ENCODE results near the gene PNN.
"Not testable (repeated sequence)": the region's sequence is repeated elsewhere in the genome, so short reads cannot be mapped to it uniquely, and the experiment has no call there.

Gene PNN

DNA sequence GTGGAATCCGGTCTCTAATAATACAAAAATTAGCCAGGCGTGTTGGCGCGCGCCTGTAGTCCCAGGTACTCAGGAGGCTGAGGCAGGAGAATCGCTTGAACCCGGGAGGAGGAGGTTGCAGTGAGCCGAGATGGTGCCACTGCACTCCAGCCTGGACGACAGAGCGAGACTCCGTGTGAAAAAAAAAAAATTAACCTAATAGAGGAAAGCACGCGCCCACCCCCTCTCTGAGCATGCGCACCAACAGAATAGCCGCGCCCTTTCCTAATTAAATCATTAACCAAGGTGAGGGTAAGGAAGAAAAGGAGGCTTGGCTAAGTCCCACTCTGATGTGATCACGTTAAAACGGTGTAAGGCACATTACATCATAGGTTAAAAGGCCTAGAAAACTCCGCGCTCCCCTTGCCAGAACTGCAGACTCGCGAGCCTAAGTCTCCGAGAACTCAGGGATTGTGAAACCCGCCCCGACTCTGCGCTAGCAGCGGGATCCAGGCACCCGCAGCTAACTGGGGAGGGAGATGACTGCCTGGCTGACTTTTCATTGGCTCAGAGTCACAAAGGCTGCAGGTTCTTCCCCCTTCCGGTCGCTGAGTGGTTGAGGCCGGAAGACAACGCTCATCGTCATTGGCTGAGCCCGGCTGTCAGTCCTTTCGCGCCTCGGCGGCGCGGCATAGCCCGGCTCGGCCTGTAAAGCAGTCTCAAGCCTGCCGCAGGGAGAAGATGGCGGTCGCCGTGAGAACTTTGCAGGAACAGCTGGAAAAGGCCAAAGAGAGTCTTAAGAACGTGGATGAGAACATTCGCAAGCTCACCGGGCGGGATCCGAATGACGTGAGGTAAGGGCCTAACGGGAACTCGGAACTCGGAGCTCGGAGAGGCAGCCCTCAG lies at the start of gene PNN:
Gene PNN, plus strand, starts transcription at position 695 of the 885 bp plus-strand sequence. Its CDS starts 26 bp downstream, at position 721.
- peak; percentile 99 for DNase-seq

DNA sequence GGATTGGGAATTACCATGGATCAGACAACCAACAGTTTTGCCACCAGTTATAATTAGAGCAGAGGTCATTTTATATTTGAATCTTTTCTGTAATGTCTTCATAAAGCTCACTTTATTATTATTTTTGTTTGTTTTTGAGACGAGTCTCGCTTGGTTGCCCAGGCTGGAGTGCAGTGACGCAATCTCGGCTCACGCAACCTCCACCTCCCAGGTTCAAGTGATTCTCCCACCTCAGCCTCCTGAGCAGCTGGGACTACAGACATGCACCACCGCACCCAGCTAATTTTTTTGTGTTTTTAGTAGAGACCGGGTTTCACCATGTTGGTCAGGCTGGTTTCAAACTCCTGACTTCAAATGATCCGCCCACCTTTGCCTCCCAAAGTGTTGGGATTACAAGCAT lies 37.2 kb upstream of the PNN start:
- not testable (repeated sequence) for DNase-seq

DNA sequence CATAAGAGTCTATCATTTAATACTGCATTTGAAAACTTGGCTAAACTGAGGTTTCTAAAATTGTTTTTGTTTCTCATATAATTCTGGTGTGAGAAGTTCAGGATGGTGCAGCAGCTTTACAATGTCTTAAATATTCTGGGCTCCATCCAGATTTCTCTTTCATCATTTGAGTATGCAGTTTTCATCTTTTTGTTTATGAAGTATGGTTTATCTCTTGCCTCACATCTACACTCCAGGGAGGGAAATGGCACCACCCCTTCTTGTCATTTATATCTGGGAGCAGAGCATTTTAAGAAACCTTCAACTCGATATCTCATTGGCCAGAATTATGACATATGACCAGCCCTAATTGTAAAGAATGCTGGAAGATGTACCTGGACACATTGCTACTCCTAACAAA lies 36.6 kb upstream of the PNN start:
- no peak for DNase-seq

DNA sequence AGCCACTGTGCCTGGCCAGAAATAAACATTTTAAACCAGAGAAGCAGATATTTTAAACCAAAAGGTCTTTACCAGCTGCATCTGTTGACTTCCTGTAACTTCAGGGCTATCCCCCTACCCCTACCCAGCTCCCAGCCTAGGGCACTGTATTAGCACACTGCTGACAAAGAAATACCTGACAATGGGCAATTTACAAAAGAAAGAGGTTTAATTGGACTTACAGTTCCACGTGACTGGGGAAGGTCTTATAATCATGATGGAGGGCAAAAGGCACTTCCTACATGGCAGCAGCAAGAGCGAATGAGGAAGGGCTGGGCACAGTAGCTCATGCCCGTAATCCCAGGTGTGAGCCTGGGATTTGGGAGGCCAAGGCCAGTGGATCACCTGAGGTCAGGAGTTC lies 34.9 kb upstream of the PNN start:
- no peak for DNase-seq

DNA sequence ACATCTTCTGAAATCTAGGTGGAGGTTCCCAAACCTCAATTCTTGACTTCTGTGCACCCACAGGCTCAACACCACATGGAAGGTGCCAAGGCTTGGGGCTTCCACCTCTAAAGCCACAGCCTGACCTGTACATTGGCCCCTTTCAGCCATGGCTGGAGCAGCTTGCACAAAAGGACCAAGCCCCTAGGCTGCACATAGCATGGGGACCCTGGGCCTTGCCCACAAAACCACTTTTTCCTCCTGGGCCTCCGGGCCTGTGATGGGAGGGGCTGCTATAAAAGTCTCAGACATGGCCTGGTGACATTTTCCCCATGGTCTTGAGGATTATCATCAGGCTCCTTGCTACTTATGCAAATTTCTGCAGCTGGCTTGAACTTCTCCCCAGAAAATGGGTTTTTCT lies 33.4 kb upstream of the PNN start:
- DNase-seq: not testable (repeated sequence)

DNA sequence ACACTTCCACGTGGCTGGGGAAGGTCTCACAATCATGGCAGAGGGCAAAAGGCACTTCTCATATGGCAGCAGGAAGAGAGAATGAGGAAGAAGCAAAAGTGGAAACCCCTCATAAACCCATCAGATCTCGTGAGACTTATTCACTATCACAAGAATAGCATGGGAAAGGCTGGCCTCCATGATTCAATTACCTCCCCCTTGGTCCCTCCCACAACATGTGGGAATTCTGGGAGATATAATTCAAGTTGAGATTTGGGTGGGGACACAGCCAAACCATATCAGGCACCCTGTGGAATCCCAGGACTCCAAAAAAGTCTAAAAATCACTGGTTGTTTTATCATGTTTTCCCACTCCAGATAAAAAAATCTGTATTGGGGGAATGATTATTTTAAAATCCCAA lies 31.8 kb upstream of the PNN start:
- DNase-seq: not testable (repeated sequence)

DNA sequence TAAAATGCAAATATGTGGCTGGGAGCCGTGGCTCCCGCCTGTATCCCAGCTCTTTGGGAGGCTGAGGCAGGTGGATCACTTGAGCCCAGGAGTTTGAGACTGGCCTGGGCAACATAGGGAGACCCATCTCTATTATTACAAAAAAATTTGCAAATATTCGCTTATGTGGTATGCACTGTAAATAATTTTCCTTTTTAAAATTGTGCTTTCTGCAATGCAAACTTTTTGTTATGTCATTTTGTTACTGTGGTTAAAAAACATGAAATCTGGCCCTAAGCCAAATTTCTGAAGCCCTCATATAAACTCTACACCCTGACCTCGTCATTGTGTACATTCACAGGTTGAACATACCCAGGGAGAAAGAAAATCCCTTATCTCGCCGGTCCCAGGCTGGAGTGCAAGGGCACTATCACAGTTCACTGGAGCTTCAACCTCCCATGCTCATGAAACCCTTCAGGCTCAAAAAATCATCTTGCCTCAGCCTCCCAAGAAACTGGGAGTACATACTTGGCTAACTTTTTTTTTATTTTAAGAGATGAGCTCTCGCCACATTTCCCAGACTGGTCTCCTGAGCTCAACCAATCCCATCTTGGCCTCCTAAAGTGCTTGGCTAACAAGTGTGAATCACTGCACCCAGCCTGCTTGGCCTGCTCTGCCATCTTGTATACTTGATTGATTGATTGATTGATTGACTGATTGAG lies 29.6 kb upstream of the PNN start:
- no peak for DNase-seq

DNA sequence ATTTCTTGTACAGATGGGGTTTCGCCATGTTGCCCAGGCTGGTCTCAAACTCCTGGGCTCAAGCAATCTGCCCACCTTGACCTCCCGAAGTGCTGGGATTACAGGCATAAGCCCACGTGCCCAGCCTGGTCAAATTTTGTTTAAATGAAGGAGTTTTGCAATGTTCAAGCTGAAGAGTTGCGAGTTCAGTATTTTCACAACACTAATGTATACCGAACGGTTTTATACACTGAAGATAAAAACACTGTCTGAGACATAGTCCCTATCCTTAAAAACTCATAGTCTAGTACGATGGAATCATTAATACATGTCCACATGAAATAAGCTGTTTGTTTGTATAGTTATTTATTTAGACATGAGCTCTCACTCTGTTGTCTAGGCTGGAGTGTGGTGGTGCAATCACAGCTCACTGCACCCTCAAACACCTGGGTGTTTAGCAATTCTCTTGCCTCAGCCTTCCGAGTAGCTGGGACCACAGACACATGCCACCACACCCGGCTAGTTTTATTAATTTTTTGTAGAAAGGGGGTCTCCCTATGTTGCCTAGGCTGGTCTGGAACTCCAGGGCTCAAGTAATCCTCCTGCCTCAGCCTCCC lies 20.4 kb upstream of the PNN start:
- no peak for DNase-seq

DNA sequence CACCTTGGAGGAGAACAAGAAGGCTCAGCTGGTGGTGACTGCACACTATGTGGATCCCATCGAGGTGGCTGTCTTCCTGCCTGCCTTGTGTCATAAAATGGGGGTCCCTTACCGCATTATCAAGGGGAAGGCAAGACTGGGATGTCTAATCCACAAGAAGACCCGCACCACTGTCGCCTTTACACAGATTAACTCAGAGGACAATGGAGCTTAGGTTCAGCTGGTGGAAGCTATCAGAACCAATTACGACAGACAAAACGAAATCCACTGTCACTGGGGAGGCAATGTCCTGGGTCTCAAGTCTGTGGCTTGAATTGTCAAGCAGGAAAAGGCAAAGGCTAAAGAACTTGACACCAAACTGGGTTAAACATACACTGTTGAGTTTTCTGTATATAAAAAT lies 17.6 kb upstream of the PNN start:
- no peak for DNase-seq

DNA sequence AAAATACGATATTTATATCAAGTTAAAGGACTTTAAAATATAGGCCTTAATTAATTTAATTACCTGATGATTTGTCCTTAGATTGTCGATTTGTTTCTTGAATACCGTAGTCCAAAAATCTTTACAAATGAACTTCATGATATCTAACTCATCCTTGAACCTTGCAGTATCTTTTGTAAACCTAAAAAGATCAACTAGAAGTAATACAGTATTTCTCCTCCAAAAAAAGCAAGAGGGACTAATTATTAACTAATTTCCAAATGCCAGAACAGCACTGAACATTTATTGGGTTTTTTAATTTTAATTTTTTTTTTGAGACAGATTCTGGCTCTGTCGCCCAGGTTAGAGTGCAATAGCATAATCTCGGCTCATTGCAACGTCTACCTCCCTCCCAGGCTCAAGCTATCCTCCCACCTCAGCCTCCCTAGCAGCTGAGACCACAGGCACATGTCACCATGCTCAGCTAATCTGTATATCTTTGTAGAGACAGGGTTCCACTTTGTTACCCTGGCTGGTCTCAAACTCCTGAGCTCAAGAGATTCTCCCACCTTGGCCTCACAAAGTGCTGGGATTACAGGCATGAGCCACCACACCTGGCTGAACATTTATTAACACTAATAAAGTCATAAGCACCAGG lies 16.7 kb upstream of the PNN start:
- DNase-seq: no peak

DNA sequence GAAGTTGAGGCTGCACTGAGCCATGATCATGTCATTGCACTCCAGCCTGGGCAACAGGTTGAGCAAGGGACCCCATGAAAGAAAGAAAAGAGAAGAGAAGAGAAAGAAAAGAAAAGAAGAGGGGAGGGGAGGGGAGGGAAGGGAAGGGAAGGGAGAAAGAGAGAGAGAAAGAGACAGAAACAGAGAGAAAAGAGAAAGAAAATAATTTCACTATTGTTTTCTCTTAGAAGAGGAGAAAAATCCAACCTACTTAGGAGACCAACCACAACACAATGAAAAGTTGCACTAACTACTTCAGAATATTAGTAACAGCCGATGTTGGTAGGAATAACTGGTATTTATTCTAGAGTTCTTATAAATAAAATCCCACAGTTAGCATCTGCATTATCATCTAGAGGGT lies 14.6 kb upstream of the PNN start:
- no peak for DNase-seq

DNA sequence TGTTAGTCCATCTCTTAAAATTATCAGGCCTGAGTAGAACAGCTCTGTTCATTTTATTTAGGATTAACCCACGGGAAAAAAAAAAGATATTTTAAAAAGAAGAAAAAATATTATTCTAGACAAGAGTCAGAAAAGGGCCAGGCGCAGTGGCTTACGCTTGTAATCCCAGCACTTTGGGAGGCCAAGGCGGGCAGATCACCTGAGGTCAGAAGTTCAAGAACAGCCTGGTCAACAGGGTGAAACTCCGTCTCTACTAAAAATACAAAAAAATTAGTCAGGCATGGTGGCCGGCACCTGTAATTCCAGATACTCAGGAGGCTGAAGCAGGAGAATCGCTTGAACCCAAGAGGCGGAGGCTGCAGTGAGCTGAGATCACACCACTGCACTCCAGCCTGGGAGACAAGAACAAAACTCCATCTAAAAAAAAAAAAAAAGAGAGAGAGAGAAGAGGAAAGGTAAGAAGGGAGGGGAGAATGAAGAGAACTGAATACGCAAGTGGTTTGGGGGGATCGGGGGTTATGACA lies 7.2 kb upstream of the PNN start:
- DNase-seq: not testable (repeated sequence)

DNA sequence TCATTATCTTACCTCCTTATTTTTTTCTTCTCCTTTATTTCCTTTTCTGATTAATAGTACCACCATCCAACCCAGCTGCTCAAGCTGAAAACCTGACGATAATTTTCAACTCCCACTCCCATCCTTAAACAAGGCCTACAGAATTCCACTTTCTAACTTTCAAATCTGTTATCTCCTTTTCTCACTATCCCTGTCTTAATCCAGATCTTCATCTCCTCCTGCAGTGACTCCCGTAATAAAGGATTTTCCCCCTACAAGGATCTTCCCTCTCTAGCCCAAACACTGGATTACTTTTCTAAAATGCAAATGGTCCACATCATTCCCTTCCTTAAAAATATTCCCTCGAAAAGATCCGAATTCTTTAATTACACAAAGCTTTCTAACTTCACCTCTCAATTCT lies 6.5 kb upstream of the PNN start:
- no peak for DNase-seq

DNA sequence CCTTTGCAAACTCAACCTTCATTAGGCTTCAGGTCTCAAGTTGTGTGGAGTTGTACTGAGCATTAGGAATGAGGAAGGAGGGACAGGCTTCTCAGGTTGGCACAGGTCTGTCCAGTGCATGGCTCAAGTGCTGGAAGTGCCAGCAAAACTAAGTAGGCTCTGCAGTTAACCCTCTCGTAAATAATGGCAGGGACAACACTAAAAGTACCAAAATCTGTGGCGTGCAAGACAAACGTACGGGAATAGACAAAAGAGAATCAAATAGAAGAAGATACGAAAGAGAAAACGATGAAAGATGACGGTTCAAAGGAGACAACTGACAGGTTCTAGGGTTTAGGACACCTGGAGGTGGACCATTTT lies 5.5 kb upstream of the PNN start:
- no peak for DNase-seq

DNA sequence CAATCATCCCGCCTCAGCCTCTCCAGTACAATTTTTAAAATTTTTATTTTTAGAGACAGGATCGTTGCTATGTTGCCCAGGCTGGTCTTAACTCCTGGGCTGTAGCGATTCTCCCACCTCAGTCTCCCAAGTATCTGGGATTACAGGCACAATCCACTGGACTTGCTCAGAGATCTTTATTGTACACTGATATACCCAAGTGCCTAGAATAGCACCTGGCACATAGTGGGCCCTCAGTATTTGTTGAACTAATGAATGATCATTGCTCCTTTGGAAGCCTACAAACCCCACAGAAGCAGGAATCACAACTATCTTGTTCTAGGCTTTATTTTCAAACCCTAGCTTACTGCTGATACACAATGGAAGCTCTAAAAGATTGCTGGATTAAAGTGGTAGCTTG lies 1.9 kb upstream of the PNN start:
- no peak for DNase-seq

DNA sequence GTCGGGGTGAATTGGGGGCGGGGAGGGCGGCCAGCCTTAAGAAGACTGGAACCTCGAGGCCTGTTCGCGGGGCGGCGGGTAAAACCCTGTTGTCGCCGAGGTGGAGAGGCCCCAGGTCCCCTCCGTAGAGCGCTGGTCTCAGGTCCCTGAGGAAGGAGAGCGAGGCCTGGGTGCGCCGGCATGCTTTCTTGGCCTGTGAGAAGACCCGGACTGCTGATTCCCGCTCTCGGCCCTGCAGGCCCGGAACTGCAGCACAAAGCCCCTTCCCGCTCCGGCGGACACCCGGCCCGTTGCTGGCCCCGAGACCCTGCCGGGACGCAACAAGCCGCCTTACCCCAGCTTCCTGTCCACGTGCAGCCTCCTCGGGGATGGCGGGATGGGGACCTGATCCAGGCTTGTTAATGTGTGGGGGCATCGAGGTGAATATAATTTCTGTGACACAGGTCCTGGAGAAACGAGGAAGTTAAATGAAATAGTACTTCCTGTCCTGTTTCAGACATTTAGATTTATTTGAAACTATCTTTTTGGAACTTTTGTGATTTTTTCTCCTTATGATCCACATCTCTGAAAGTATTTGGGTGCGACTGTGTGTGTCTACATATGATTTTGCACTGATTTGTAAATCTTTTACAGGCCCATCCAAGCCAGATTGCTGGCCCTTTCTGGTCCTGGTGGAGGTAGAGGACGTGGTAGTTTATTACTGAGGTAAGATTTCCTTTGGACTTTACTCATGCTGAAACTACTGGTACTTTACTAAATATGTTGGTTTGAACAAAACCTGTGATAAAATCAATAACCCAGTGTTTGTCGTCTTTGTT lies 600 bp downstream of the PNN start:
- peak; percentile 23 for DNase-seq

DNA sequence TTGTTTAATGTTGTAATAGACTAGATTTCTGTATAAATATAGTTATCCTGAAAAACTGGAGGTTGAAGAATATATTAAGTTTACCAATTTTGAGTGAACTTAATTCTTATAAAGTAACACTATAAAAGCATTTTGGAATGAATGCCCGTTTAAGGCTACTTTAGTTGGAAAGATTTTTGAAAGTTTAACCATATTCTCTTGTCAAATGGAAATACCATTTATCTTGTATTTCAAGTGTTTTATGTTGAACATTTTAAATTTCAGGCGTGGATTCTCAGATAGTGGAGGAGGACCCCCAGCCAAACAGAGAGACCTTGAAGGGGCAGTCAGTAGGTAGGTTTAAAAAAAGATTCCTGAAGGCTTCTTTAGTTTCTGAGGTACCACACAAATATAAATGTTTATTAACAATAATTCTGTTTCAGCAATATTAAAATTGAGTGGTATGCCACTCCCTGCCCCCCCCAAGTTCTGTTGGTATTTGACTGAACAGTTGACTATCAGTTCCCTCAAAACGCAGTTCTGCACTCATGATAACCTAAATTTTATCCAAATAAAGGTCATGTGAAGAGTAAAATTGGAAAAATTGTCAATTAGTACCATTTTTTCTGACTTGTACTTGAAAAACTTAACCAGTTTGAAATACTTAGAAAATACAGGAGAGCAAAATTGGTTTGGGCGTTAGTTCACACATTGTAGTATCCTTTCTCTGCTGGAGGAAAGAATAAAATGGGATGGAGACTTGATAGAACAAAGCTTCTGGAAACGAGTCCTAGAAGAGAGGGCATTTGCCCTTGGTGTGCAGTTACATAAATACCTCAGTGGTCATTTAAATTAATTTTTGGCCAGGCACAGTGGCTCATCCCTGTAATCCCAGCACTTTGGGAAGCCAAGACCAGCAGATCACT lies 1.5 kb downstream of the PNN start:
- DNase-seq: no peak

DNA sequence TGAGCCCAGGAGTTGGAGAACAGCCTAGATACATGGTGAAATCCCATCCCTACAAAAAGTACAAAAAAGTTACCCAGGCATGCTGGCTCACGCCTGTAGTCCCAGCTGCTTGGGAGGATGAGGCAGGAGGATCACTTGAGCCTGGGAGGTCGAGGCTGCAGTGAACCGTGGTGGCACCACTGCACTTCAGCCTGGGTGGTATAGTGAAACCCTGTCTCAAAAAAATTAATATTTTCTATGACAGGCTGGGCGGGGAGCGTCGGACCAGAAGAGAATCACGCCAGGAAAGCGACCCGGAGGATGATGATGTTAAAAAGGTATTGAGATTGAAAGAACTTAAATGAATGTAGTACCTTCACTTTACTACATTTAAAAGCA lies 2.1 kb downstream of the PNN start:
- DNase-seq: no peak

DNA sequence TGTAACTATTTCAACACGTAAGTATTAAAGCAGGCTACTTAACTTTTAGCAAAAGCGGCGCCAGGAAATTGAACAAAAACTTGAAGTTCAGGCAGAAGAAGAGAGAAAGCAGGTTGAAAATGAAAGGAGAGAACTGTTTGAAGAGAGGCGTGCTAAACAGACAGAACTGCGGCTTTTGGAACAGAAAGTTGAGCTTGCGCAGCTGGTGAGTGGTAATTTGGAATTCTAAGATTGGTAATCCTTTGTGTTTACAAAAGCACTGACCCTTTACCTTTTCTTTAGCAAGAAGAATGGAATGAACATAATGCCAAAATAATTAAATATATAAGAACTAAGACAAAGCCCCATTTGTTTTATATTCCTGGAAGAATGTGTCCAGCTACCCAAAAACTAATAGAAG lies 4.0 kb downstream of the PNN start:
- no peak for DNase-seq

DNA sequence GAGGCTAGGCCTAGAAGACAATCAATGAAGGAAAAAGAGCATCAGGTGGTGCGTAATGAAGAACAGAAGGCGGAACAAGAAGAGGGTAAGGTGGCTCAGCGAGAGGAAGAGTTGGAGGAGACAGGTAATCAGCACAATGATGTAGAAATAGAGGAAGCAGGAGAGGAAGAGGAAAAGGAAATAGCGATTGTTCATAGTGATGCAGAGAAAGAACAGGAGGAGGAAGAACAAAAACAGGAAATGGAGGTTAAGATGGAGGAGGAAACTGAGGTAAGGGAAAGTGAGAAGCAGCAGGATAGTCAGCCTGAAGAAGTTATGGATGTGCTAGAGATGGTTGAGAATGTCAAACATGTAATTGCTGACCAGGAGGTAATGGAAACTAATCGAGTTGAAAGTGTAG lies 5.5 kb downstream of the PNN start:
- DNase-seq: no peak

DNA sequence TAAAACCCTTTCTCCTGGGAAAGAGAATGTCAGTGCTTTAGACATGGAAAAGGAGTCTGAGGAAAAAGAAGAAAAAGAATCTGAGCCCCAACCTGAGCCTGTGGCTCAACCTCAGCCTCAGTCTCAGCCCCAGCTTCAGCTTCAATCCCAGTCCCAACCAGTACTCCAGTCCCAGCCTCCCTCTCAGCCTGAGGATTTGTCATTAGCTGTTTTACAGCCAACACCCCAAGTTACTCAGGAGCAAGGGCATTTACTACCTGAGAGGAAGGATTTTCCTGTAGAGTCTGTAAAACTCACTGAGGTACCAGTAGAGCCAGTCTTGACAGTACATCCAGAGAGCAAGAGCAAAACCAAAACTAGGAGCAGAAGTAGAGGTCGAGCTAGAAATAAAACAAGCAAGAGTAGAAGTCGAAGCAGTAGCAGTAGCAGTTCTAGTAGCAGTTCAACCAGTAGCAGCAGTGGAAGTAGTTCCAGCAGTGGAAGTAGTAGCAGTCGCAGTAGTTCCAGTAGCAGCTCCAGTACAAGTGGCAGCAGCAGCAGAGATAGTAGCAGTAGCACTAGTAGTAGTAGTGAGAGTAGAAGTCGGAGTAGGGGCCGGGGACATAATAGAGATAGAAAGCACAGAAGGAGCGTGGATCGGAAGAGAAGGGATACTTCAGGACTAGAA lies 6.1 kb downstream of the PNN start:
- DNase-seq: no peak

All from NCI-H774 (cell line).